NCI-H345 treated with DMSO at 0.1 percent for 48 hours (cell line): ENCODE results near the gene MFAP3L.

Source experiments
- DNase-seq: peaks from one replicate; lab custom pipeline; 2025; ENCODE audit not compliant: unreplicated experiment; lab: John Stamatoyannopoulos, UW

MFAP3L gene

GRCh38 chr4:169993531-169993930 is 32.7 kb downstream of the MFAP3L start:
- DNase-seq: no peak

- DNase-seq: no peak
These were observed 37.9 kb downstream of the MFAP3L start for GRCh38 chr4:169988252-169988651.

GRCh38 chr4:169987327-169988228 is 38.6 kb downstream of the MFAP3L start:
- no peak for DNase-seq

- no peak for DNase-seq
These were observed 39.8 kb downstream of the MFAP3L start for GRCh38 chr4:169986369-169986768.

GRCh38 chr4:169985881-169986280 is 40.3 kb downstream of the MFAP3L start:
- DNase-seq: no peak

- DNase-seq: no peak
These were observed 41.5 kb downstream of the MFAP3L start for GRCh38 chr4:169984745-169985144.

GRCh38 chr4:169984173-169984572 is 42.0 kb downstream of the MFAP3L start:
- DNase-seq: no peak

- DNase-seq: no peak
These were observed 49.2 kb downstream of the MFAP3L start for GRCh38 chr4:169976951-169977350.

- no peak for DNase-seq
These were observed 50.1 kb downstream of the MFAP3L start for GRCh38 chr4:169975838-169976796.

- DNase-seq: no peak
These were observed 50.9 kb downstream of the MFAP3L start for GRCh38 chr4:169975131-169975837.

- DNase-seq: no peak
These were observed 54.7 kb downstream of the MFAP3L start for GRCh38 chr4:169971456-169972015.

GRCh38 chr4:169968999-169969398 is 57.2 kb downstream of the MFAP3L start:
- DNase-seq: no peak

GRCh38 chr4:169963998-169964397 is 62.2 kb downstream of the MFAP3L start:
- no peak for DNase-seq

GRCh38 chr4:169959254-169959653 is 66.9 kb downstream of the MFAP3L start:
- no peak for DNase-seq

- DNase-seq: no peak
These were observed 67.6 kb downstream of the MFAP3L start for GRCh38 chr4:169958629-169959028.

GRCh38 chr4:169957785-169958184 is 68.4 kb downstream of the MFAP3L start:
- DNase-seq: no peak

- no peak for DNase-seq
These were observed 69.9 kb downstream of the MFAP3L start for GRCh38 chr4:169956091-169956843.

- no peak for DNase-seq
These were observed 70.7 kb downstream of the MFAP3L start for GRCh38 chr4:169955521-169955920.

- no peak for DNase-seq
These were observed 73.8 kb downstream of the MFAP3L start for GRCh38 chr4:169952236-169953002.
